ENCODE measurements around the gene PIK3C2G.

PIK3C2G gene

DNA sequence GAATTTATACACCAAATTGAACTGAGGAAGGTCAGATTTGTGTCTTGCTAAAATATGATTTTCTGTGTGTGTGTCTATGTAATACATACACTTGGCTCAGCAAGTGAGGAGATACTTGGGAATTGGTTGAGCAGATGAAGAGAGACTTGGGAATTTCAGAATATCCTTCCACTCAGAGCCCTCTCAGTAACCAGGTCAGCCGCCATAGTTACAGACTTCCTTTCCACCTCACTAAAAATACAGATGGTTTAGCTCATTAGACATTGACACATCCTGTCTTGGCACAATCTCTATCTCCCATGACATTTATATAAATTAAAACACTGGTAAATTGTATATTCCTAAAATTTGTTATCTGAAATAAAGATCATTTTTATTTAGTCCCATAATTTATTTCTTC lies 15.9 kb downstream of the PIK3C2G start:
- in situ Hi-C loops (cut with HindIII; ENCODE audit: low sequenced_read_pairs), result no loop called here

DNA sequence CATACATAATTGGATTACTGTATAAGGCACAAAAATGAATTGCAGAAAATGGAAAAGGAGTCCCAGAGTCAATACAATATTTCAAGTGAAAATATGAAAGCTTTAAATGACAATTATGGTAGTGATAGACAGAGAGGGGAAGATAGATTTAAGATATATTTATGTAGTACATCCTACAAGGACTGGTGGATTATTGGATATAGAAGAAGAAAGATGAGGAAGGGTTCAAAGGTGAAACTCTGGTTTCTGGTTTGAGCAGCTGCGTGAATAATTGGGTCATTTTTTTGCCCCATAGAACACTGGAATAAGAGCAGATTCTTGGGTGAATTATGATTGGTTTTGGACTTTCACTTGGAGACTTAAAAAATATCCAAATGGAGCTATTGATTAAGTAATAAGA lies 19.4 kb downstream of the PIK3C2G start:
- in situ Hi-C loops (cut with HindIII; ENCODE audit: low sequenced_read_pairs), result no loop called here

DNA sequence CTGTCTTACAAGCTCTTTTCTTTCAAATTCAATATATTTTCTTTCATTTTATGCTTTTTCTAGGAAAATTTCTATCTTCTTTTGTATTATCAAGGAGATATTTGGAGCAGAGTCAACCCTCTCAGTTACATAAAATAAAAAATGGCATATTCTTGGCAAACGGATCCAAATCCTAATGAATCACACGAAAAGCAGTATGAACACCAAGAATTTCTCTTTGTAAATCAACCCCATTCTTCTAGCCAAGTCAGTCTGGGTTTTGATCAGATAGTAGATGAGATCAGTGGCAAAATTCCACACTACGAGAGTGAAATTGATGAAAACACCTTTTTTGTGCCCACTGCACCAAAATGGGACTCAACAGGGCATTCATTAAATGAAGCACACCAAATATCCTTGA lies 20.6 kb downstream of the PIK3C2G start:
- in situ Hi-C loops (cut with HindIII; ENCODE audit: low sequenced_read_pairs), result no loop called here

DNA sequence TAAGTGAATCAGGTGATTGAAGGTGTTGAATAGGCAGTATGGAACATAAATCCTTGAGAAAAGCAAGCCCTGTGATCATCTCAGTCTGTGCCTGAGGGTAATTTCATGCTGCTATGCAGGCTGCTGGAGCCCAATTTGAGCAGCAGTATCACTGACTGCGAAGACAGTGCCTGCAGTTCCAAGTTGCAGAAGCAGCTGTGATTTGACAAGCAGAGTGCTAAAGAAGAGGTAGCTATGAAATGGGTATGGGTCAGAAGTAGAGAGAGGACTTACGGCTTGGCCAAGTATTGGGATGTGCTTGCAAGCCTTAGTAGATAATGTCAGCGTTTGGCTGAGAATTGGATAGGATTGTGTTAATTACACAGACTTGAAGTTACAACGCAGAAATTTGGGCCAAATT lies 22.5 kb downstream of the PIK3C2G start:
- in situ Hi-C loops (cut with HindIII; ENCODE audit: low sequenced_read_pairs), result no loop called here

DNA sequence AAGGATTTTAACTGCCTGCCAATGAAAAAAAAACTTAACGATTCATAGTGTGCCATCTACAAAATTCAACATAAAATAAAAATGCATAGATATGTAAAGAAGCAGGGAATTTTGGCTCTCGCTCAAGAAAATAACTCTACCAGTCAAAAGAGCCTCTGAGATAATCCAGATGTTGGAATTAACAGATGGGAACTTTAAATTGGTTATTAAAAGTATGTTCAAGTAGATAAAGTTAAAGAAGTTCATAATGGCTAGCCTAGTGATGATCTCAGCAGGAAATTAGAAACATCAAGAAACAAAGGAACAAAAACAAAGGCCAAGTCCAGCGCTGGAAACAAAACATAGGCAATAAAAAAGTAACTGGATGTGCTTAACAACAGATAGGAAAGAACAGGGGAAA lies 23.1 kb downstream of the PIK3C2G start:
- in situ Hi-C loops (cut with HindIII; ENCODE audit: low sequenced_read_pairs), result no loop called here

DNA sequence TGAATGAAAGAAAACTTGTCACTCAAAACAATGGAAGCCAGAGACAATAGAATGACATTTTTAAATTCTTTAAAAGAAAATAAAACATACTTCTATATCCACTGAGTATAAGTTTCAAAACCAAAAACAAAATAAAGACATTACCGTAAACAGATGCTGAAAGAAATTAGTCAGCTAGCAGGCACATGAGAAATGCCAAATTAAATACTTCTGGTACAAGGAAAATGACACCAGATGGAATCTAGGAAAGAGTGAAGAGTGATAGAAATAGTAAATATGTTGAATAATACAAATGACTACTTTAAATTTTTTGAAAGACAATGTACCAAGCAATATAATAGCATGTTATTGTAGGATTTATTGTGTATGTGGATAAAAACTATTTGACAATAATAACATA lies 23.8 kb downstream of the PIK3C2G start:
- in situ Hi-C loops (cut with HindIII; ENCODE audit: low sequenced_read_pairs), result no loop called here

DNA sequence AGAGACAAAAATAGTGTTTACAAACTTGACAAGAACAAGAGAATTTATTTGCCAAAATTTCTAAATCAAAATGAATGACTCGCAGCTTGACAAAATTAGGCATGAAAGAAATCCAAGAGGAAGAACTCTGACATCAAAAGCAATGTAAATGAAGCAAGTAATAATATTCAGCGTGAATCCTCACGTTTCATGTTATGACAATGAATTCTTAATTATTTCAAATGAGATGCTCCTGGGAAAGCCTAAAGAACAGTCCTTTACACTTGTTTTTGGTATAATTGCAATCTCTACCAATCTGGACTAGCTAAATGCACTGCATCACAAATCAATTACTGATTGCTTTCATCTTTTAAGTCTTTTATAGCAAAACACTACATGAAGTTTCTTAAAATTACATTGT lies 29.1 kb downstream of the PIK3C2G start:
- in situ Hi-C loops (cut with HindIII; ENCODE audit: low sequenced_read_pairs), result no loop called here

DNA sequence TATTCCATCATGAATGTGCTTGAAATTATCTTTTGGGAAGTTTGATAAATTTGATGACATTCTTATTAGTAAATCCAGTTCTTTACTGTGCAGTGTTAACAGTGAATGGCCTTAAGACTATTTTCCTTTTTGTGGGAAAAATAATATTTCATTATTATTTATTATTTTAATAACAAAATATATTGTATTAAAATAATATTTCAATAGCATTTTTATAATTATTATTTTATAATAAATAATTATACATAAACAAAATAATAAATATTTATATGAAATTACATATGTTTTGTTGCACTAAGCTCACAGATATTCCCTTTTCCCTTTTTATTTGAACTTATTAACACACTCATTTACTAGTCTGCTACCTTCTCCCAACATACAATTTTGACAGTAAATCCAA lies 33.6 kb downstream of the PIK3C2G start:
- in situ Hi-C loops (cut with HindIII; ENCODE audit: low sequenced_read_pairs), result no loop called here

DNA sequence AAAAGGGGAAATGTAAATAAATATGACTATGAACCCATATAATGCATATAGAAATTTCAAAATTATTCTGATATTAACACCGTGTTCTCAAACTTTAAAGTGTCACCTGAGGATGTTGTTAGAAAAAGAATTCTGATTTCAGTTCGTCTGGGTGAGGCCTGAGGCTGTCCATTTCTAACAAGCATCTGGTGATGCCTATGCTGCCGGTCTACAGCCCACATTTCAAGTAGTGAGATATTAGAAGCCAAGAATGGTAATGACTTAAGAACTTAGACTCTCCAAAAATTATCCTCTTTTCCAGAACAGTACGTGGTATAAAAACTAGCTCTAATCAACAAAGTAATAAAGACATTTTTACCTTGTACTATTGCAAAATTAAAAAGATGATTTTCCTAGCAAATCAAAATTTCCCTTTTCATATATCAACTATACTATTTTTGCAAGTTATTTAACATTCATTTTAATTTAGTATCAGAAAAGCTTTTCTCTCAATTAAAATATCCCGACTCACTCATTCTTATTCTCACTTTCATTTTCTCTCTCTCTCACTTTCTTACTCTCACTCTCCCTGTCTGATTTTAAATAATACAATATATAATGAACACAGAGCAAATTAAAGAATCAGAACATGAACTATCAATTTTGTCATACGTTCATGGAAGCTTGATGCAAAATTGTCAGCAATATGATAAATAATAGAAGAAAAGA lies 35.0 kb downstream of the PIK3C2G start:
- in situ Hi-C loops (cut with HindIII; ENCODE audit: low sequenced_read_pairs), result no loop called here

DNA sequence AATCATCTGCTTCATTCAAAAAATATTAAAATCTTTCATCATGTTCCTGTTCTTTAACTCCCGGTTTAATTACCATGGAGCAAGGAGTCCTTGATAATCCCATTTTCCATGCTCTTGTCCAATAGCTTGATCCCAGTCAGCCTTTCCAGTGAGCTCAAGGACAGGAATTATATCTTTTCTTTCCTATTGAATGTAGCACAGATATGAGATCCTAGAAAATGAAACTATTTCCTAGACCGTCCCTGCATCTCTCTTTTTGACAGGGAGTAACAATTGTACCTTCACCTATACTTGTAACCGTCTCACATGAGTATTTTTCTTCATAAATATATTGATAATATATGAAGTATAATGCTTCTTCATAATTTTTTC lies 35.6 kb downstream of the PIK3C2G start:
- in situ Hi-C loops (cut with HindIII; ENCODE audit: low sequenced_read_pairs), result no loop called here

DNA sequence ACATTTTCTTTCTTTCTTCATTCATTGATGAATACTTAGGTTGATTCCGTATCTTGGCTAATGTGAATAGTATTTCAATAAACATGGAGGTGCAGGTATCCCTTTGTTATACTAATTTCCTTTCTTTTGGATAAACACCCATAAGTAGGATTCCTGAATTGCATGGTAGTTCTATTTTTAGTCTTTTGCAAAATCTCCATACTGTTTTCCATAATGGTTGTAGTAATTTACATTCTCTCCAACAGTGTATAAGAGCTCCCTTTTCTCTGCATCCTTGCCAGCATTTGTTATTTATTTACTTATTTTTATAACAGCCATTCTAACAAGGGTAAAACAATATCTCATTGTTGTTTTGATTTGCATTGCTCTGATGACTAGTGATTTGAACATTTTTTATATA lies 36.6 kb downstream of the PIK3C2G start:
- in situ Hi-C loops (cut with HindIII; ENCODE audit: low sequenced_read_pairs), result no loop called here

DNA sequence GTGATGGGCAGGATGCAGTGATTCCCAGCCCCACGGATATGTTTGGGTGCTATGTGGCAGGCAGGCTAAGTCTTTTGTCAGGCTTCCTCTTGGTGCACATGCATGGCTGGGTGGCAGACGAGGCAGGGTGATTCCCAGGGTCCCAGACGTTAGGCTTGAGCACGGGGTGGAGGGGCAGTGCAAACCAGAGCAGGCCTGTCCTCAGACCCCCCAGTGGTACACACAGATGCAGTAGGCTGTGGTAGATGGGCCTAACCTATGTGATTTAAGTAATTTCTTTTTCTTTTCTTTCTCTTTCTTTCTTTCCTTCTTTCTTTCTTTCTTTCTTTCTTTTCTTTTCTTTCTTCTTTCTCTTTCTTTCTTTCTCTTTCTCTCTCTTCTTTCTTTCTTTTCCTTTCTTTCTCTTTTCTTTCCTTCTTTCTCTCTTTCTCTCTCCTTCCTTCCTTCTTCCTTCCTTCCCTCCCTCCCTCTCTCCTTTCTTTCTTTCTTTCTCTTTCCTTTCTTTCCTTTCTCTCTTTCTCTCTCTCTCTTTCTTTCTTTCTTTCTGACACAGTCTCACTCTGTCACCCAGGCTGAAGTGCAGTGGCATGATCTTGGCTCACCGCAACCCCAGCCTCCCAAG lies 41.6 kb downstream of the PIK3C2G start:
- in situ Hi-C loops (cut with HindIII; ENCODE audit: low sequenced_read_pairs), result no loop called here

DNA sequence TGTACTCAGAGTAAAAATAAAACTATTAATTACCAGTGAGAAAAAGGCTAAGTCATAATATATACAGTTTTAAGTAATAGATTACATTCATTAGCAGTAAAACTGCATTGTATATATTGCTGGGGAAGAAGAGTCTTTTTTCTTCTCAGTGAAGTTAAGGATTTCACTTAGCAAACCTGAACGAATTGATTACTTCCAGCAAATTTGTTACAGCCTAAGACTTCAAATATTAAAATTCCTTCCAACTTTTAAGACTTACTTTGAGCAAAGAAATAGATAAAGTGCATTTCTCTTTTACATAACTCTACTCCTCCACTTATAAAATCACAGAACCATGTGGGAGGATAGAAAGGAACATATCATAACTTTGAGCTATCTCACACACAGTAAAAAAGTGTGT lies 43.3 kb downstream of the PIK3C2G start:
- in situ Hi-C loops (cut with HindIII; ENCODE audit: low sequenced_read_pairs), result no loop called here

DNA sequence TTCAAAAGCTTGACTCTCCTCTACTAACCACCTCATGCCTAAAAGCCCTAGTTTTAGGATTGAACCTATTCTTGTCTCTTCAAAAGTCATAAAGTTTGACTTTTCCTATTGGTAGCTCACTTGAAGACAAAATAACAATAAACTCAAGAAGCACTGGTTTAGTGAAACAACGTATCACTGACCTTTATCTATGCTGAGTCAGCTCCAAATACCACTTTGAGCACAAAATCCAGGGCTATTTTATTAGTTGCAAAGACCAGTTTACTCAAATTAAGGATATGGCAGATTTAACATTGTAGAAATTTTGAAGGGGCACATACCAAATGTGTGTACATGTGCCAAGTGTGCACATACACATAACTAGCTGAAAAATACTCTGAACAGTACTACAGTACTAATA lies 45.0 kb downstream of the PIK3C2G start:
- in situ Hi-C loops (cut with HindIII; ENCODE audit: low sequenced_read_pairs), result no loop called here

DNA sequence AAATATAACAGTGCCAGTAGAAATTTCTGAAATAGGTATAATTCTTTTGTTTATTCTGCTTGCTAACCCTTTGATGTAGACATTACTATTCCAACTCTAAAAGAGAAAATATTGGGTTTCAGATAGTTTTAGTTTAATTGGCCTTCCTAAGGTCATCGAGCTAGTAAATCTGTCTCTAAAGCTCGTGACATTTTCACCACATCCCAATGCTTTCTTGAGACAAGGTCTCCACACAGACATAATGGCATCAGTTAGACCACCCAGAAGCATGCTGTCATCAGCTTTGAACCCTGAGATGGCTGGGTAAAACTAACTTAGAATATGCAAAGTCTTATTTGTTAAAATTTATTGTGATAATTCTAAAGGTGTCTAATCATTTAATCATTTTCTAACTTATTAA lies 52.0 kb downstream of the PIK3C2G start:
- in situ Hi-C loops (cut with HindIII; ENCODE audit: low sequenced_read_pairs), result no loop called here

DNA sequence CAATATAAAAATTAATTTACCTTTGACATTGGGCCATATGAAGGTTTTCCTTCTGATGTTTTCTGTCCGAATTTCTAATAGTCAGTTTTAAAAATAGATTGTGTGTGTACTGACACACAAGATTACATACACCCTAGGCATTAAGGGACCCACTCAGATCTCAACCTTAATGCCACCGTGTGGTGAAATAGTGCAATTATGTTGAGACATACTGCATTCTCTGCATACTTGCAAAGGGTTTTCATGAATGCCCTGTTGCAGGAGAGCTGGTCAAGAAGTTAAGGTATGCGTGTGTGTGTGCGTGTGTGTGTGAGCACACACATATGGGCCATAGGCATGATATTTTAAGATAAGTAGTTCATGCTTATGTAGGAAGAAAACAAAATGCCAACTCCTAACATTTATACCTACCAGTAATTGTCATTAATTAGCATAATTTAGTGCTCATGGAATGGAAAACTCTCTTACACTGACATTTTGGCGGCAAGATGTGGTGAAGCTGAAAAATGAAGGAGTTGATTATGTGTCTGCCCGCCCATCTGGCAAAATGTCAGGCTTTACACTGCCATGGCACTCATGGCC lies 58.8 kb downstream of the PIK3C2G start:
- in situ Hi-C loops (cut with HindIII; ENCODE audit: low sequenced_read_pairs), result no loop called here

DNA sequence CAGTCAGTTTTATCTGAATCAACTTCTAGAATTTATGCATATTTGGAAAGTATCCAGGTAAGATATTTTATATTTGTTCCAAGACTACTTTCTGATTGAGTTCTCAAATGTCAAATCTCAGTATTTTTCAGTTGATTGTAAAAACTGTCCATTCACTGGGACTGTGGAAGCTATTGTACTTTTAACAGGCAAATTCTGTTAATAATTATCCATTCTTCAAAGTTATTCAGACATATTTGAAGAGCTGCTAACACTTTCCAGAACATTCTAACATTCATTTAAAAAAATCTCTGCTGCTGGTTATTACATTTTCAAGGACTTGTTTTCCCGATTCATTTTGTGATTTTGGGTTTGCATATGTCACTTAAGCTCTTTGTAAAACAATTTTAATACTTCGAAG lies 59.7 kb downstream of the PIK3C2G start:
- in situ Hi-C loops (cut with HindIII; ENCODE audit: low sequenced_read_pairs), result no loop called here

DNA sequence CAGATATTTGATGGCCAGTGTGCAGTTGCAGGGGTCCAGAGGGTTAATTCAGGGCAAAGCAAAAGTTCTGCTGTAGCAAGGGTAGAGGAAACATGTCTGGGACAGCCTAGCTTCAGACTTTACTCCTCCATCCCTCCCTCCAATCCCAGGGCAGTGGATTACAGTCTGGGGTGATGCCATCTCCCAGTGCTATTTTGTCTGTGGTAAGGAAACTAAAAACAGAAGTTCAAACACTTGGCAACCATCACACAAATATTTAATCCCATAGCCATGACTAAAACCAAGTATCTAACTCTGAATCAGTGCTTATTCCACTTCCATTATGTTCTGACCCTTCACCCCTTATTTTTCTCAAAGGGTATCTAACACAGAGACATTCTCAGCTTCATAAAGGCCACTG lies 61.8 kb downstream of the PIK3C2G start:
- in situ Hi-C loops (cut with HindIII; ENCODE audit: low sequenced_read_pairs), result no loop called here

DNA sequence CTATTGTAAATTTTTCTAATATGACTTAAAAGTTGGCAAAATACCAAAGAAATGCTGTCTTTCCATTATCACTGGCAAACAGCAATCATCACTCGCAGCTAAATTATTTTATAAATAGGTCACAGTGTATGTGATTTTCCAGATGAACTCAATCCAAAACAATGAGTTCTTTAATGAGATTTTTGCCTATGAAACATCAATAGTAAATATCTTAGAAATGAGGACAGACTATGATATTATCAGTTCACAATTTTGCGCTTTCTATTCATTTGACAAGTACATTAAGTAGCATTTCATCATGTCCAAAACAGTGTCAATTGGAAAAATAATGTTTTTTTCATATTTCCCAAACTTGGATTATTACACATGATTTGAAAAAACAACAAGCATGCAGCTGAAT lies 65.7 kb downstream of the PIK3C2G start:
- in situ Hi-C loops (cut with HindIII; ENCODE audit: low sequenced_read_pairs), result no loop called here

DNA sequence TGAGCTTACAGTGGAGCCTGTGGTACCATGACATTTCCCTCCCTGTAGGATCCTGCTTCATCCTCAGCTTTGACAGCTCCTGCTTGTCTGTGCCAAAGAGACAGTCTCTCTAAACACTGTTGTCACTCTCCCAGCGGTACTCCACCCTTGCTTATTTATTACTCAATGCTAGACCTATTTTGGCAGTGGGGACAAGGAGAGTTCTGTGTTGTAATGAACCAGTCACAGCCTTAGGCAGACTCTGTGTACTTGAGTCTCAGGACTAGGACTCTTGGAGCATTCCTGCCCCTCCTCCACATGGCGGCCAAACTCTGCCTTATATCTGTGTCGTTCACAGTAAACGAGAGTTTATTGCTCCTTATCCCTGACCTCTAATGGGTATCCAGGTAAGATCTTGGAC lies 70.9 kb downstream of the PIK3C2G start:
- in situ Hi-C loops (cut with HindIII; ENCODE audit: low sequenced_read_pairs), result no loop called here

DNA sequence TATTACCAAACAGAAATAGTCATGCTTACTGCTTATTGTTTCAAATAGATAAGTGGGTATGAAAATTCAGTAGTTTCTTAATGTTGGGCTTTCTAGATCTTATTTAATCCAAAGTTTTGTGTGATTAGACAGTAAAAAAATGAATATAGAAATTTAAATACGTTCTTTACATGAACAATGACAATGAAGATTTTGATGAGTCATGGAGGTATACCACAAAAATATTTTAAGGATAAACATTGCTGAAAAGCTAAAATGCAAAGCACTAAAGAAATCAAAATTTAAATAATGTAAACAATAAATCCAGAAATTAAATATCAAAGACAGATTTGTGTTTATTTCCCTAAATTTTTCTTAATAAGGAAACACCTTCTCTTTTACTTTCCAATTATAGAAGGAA lies 78.3 kb downstream of the PIK3C2G start:
- in situ Hi-C loops (cut with HindIII; ENCODE audit: low sequenced_read_pairs), result no loop called here

DNA sequence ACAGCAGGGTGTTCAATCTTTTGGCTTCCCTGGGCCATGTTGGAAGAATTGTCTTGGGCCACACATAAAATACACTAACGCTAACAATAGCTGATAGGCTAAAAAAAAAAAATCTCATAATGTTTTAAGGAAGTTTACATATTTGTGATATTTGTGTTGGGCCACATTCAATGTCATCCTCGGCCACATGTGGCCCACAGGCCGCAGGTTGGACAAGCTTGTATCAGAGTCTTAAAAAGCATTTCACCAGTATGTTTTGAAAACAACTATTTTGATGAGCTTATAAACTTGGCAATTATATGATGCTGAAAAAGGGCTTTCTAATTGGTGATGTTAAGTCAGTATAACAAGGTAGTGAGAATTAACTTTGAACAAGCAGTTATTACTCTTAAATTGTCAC lies 78.9 kb downstream of the PIK3C2G start:
- in situ Hi-C loops (cut with HindIII; ENCODE audit: low sequenced_read_pairs), result no loop called here

DNA sequence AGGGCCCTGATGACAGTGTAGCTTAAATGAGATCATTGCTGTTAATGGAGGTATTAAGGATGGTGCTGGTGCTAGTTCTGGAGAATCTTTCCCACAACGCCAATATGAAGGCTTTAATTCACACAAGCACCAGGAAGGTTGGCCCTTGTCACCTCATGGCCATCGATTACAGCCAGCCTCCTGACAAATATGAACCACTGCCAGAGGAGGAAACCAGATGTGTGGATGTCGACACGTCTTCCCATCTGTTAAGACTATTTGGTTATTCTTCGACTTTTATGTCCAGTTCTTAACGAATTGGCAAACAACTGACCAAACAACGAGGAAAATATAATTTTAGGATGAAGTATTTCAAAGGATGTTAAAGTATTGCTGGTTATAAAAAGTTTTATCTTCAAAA lies 79.5 kb downstream of the PIK3C2G start:
- in situ Hi-C loops (cut with HindIII; ENCODE audit: low sequenced_read_pairs), result no loop called here
